ENCODE data around the gene MOB3B.

- TF ChIP-seq CTCF (IDR thresholded peaks at IDR 0.05): no peak
- TF ChIP-seq POLR2A (IDR thresholded peaks at IDR 0.05): no peak
Measured at GRCh38 chr9:27537756-27538155, 8.1 kb upstream of the MOB3B start.
